ENCODE results near the gene CEACAM19.

DNA sequence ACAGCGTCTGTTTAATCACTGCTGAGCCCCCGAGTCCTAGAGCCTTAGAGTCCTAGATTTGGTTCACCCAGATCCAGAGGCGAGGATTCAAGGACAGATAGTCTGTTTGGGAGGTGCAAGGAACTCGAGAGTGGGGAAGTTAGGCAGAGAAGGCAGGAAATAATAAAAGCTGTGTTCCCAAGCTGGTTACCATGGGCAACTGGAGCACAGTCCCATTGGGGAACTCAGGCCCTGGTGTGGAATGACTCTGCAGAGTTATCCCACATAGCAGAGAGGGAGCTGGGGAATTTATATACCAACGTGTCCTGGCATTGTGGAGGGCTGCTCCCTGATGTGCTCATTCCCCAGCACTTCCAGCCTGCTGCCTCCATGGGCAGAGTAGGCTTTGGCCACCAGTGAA, 48.2 kb upstream of the CEACAM19 start:
- TF ChIP-seq, protein P1, sequence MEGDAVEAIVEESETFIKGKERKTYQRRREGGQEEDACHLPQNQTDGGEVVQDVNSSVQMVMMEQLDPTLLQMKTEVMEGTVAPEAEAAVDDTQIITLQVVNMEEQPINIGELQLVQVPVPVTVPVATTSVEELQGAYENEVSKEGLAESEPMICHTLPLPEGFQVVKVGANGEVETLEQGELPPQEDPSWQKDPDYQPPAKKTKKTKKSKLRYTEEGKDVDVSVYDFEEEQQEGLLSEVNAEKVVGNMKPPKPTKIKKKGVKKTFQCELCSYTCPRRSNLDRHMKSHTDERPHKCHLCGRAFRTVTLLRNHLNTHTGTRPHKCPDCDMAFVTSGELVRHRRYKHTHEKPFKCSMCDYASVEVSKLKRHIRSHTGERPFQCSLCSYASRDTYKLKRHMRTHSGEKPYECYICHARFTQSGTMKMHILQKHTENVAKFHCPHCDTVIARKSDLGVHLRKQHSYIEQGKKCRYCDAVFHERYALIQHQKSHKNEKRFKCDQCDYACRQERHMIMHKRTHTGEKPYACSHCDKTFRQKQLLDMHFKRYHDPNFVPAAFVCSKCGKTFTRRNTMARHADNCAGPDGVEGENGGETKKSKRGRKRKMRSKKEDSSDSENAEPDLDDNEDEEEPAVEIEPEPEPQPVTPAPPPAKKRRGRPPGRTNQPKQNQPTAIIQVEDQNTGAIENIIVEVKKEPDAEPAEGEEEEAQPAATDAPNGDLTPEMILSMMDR (conservative IDR thresholded peaks at IDR 0.05 in 1 of 2, IDR thresholded peaks at IDR 0.05 in 1 of 2; ENCODE audit: low read depth in 1 of 2, low read length in 2 of 2), result no peak
- TF ChIP-seq EZH2 (IDR thresholded peaks at IDR 0.05; ENCODE audit: low read length, missing control alignments), result no peak
